HAP-1 (cell line): ENCODE measurements around the gene SUSD6.

Experiments used
- DNase-seq, 2 experiments: peaks; one replicate each; pipeline ENCODE4 v3.0.0-alpha.2; 2016 to 2020; ENCODE audit warnings: low spot score in 2 of 2
- H3K27me3 ChIP-seq: fragments of 250-450 bp; sonication (Bioruptor Pico); 2 replicates; pipeline ENCODE4 v1.5.1; 2020; ENCODE audit warnings: low read depth, mild to moderate bottlenecking, moderate library complexity
- H3K36me3 ChIP-seq: fragments of 250-450 bp; sonication (Bioruptor Pico); replicated peaks from 2 replicates; pipeline ENCODE4 v1.5.1; 2020; ENCODE audit warnings: mild to moderate bottlenecking
- H3K4me1 ChIP-seq: fragments of 250-450 bp; sonication (Bioruptor Pico); 2 replicates; pipeline ENCODE4 v1.5.1; 2020; ENCODE audit warnings: mild to moderate bottlenecking
- H3K4me3 ChIP-seq: fragments of 250-450 bp; sonication (Bioruptor Pico); 2 replicates; pipeline ENCODE4 v1.5.1; 2020; ENCODE audit warnings: mild to moderate bottlenecking, moderate library complexity
- H3K9me3 ChIP-seq: fragments of 250-450 bp; sonication (Bioruptor Pico); 2 replicates; pipeline ENCODE4 v1.5.1; 2020; ENCODE audit warnings: mild to moderate bottlenecking, moderate library complexity
- in situ Hi-C: fragments of 300-500 bp; cut with MboI; formaldehyde crosslinking; loops from 3 replicates; pipeline ENCODE4 v1.14.3; 2020; ENCODE audit warnings: low sequenced_read_pairs, inconsistent platforms, mixed read lengths

The SUSD6 gene

DNA sequence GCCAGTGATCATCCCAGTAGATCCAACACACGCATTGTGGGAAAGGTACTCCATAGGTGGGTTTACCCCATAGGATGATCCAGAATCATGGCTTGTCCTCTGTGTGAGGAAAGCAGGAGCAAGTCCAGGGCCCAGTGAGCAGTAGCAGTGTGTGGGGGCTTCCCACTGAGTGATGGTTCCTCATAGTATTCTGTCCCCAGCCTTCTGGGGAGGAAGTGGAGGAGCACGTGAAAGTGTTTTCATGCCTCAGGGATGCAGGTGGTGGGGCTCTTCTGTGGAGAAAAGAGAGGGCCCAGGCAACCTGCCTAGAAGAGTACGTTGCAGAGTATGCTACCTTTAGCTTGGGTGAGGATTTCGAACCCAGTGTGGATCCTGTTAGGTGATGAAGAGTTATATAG lies 56.5 kb downstream of the SUSD6 start:
- in situ Hi-C loops = no loop called here
- no peak overlapping the region for H3K4me3 ChIP-seq
- H3K4me1 ChIP-seq = peaks cover 25% of the 10 kb centered on the region
- no peak for DNase-seq
- no peaks in the 10 kb centered on the region for H3K27me3 ChIP-seq
- H3K36me3 ChIP-seq = no peaks in the 10 kb centered on the region
- no peaks in the 10 kb centered on the region for H3K9me3 ChIP-seq

DNA sequence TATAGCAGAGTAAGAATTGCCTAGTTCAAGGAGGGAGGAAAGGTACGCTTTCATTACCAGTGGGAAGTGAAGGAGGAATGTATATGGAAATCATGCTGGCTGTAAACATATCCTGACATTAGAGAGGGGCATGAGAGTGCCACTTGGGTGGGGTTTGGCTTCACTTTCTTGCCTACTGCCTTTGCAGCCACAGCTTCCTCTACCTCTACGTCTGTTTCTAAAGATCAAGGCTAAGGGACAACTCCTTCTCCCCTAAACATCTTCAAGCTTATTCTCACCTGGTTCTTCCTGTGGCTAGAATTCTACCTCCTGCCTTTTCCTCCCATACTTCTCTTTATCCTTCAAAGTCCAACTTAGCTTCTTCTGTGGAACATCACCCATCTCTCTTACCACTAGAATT lies 58.0 kb downstream of the SUSD6 start:
- Histone ChIP-seq H3K27me3 (no peaks in the 10 kb centered on the region), H3K9me3 (no peaks in the 10 kb centered on the region), H3K4me3 (no peak overlapping the region), H3K36me3 (no peaks in the 10 kb centered on the region), H3K4me1 (peaks cover 18% of the 10 kb centered on the region)
- no peak for DNase-seq
- in situ Hi-C loops = no loop called here

- Histone ChIP-seq H3K36me3 (no peaks in the 10 kb centered on the region), H3K9me3 (no peaks in the 10 kb centered on the region), H3K4me3 (no peak overlapping the region), H3K27me3 (no peaks in the 10 kb centered on the region), H3K4me1 (peaks cover 18% of the 10 kb centered on the region)
- DNase-seq = no peak
- in situ Hi-C loops = no loop called here
Observed at GRCh38 chr14:69670093-69670492, 58.7 kb downstream of the SUSD6 start.

- in situ Hi-C loops = no loop called here
- H3K27me3 ChIP-seq = no peaks in the 10 kb centered on the region
Observed at GRCh38 chr14:69671365-69672030, 60.1 kb downstream of the SUSD6 start.

GRCh38 chr14:69672356-69672755 lies 61.0 kb downstream of the SUSD6 start:
- Histone ChIP-seq H3K4me3 (no peak overlapping the region), H3K27me3 (no peaks in the 10 kb centered on the region), H3K36me3 (no peaks in the 10 kb centered on the region), H3K9me3 (no peaks in the 10 kb centered on the region), H3K4me1 (peaks cover 12% of the 10 kb centered on the region)
- DNase-seq = no peak
- in situ Hi-C loops = no loop called here

More at GRCh38 chr14:69671365-69672030, 60.1 kb downstream of the SUSD6 start:
- Histone ChIP-seq H3K9me3 (no peaks in the 10 kb centered on the region), H3K4me1 (peaks cover 17% of the 10 kb centered on the region), H3K36me3 (no peaks in the 10 kb centered on the region), H3K4me3 (no peak overlapping the region)
- peak; percentile 63 to 87 for DNase-seq

DNA sequence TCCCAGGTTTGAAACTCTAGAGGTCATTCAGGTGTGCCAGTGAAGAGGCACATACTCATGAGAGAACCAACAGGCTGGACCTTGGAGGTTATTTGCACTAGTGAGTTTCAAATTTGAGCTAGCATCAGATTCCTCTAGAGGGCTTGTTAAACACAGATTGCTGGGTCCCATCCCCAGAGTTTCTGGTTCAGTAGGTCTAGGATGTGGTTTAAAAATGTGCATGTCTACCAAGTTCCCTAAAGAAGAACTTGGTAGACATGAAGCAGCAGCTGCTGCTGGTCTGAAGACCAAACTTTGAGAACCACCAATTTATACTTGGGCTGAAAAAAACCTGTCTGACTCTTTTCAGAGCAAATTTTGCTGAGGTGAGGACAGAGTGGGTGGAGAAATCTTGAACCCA lies 61.7 kb downstream of the SUSD6 start:
- no peak for DNase-seq
- Histone ChIP-seq H3K36me3 (no peaks in the 10 kb centered on the region), H3K27me3 (no peaks in the 10 kb centered on the region), H3K4me1 (peaks cover 12% of the 10 kb centered on the region), H3K9me3 (no peaks in the 10 kb centered on the region), H3K4me3 (no peak overlapping the region)
- in situ Hi-C loops = no loop called here

DNA sequence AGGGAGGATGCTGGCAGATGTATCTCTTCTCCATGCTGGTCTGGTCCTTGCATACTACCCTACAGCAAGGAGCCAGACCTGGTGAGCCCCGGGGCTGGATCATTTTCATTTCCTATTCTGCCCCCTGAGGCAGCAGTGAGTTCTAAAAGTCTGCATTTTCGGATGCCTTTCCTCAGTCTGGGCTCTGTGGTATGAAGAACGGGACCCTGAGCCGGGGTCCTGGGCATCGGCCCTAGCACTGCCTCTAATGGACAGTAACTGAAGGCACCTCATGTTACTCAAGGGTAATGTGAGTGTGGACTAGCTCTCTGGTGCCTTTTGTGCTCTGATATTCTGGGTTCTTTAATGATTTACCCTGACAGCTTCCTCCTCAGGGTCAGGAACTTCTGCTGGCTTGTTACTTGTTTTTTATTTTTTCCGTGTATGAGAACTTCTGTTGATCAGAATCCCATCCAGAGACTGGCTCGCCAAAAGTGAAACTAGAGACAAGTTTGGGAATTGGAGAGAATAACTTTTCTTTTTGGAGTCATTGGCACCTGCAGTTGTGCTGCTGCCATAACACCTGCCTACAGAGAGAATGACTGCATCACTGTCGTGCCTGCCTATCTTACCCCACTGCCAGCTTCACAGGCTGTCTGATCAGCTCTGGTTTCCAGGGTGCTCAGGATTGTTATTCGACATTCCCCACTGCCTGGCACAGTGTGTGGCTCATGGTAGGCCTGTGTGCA lies 62.3 kb downstream of the SUSD6 start:
- H3K27me3 ChIP-seq = no peaks in the 10 kb centered on the region
- H3K4me1 ChIP-seq = peaks cover 12% of the 10 kb centered on the region
- DNase-seq = no peak
- in situ Hi-C loops = no loop called here
- no peak overlapping the region for H3K4me3 ChIP-seq
- no peaks in the 10 kb centered on the region for H3K9me3 ChIP-seq
- no peaks in the 10 kb centered on the region for H3K36me3 ChIP-seq

- DNase-seq = no peak
- H3K27me3 ChIP-seq = no peaks in the 10 kb centered on the region
- no peak overlapping the region for H3K4me3 ChIP-seq
- H3K4me1 ChIP-seq = peaks cover 12% of the 10 kb centered on the region
- no peaks in the 10 kb centered on the region for H3K9me3 ChIP-seq
- in situ Hi-C loops = no loop called here
- no peaks in the 10 kb centered on the region for H3K36me3 ChIP-seq
Observed at GRCh38 chr14:69674546-69675244, 63.3 kb downstream of the SUSD6 start.

DNA sequence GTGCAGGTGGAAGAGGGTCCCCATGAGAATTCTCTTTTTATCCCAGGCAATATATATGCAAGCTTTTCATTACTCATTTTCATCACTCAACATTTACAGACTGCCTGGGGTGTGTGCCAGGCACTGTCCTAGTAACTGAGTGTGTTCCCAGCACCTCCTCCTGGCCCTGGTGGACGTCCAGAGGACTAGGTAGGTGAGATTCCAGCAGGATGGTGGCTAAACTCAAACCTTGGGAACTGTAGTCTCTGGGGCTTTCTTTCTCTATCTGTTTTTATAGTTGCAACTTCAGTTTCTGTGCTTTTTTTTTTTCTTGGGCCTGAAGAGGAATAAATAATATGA lies 63.8 kb downstream of the SUSD6 start:
- Histone ChIP-seq H3K4me1 (peaks cover 12% of the 10 kb centered on the region), H3K9me3 (no peaks in the 10 kb centered on the region), H3K27me3 (no peaks in the 10 kb centered on the region), H3K4me3 (no peak overlapping the region), H3K36me3 (no peaks in the 10 kb centered on the region)
- DNase-seq = no peak
- in situ Hi-C loops = no loop called here

DNA sequence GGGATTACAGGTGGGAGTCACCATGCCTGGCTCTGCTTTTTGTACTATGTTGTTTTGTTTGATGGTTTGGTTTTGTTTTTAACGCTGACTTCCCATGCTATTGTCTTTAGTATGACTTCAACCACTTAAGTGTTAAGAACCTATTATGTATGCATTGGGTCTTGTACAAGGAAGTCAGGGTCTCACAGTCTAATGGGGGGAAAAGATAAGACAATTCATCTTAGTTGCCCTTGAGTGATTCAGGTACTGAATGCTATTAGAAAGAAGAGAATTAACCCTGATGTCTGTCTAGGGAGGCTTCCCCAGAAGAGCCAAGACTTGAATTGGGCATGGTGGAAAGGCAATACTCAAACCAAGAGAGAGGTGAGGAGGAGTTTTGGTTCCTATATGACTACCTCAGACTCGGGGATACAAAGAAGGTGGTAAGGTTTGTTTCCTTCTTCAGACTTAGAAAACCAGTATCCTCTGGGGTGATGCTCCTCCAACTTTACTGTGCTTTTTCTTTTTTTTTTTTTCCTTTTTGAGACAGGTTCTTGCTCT lies 64.6 kb downstream of the SUSD6 start:
- Histone ChIP-seq H3K9me3 (no peaks in the 10 kb centered on the region), H3K4me3 (no peak overlapping the region), H3K36me3 (no peaks in the 10 kb centered on the region), H3K4me1 (peaks cover 12% of the 10 kb centered on the region), H3K27me3 (no peaks in the 10 kb centered on the region)
- in situ Hi-C loops = no loop called here
- DNase-seq = no peak

DNA sequence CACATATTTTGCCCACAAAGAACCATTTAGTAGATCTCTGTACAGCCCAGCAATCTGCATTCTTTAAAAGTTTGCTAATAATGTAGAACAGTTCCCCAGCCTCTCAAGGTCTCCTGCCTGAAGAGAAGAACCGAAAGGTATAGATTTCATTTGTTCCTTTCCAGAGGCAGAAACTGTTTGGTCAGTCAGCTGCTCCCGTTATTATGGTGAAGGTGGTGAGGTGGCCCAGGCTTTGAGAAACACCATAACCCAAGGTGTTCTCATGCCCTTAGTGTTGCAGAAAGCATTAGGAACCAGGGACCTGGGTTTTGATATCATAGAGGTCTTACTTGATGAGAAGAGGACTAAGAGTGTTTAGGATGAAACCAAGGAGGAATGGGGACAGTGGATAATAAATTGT lies 65.3 kb downstream of the SUSD6 start:
- in situ Hi-C loops = no loop called here
- no peak for DNase-seq
- H3K27me3 ChIP-seq = no peaks in the 10 kb centered on the region

GRCh38 chr14:69680297-69680696 lies 68.9 kb downstream of the SUSD6 start:
- DNase-seq = no peak
- peaks cover 4% of the 10 kb centered on the region; the same call in 1 of the 2 replicates for H3K4me1 ChIP-seq
- H3K4me3 ChIP-seq = no peak overlapping the region
- no peaks in the 10 kb centered on the region for H3K27me3 ChIP-seq
- in situ Hi-C loops = no loop called here
- H3K9me3 ChIP-seq = no peaks in the 10 kb centered on the region
- H3K36me3 ChIP-seq = no peaks in the 10 kb centered on the region

More for the DNA sequence above, 65.3 kb downstream of the SUSD6 start:
- H3K9me3 ChIP-seq = no peaks in the 10 kb centered on the region
- H3K36me3 ChIP-seq = no peaks in the 10 kb centered on the region
- peaks cover 10% of the 10 kb centered on the region for H3K4me1 ChIP-seq
- no peak overlapping the region for H3K4me3 ChIP-seq

GRCh38 chr14:69682136-69682535 lies 70.7 kb downstream of the SUSD6 start:
- no peak overlapping the region for H3K4me3 ChIP-seq
- no peak for DNase-seq
- H3K4me1 ChIP-seq = peaks cover 12% of the 10 kb centered on the region
- no peaks in the 10 kb centered on the region for H3K36me3 ChIP-seq
- in situ Hi-C loops = no loop called here
- no peaks in the 10 kb centered on the region for H3K27me3 ChIP-seq
- no peaks in the 10 kb centered on the region for H3K9me3 ChIP-seq
